Fibroblast of villous mesenchyme (primary cell): Measurements from ENCODE around the gene DNER. TPM values are rescaled to one million over a fixed set of nuclear protein-coding genes. Genes with fewer than 3 reads are reported as not detected.
"Not testable (repeated sequence)": the region's sequence is repeated elsewhere in the genome, so short reads cannot be mapped to it uniquely, and the experiment has no call there.

Experiments
- DNase-seq: peaks from one replicate; pipeline ENCODE4 v3.0.0-alpha.2; 2010; ENCODE audit warnings: low read depth
- H3K4me3 ChIP-seq: 2 replicates; pipeline ENCODE4 v1.5.1; 2011; ENCODE audit warnings: low read depth, mild to moderate bottlenecking, low read length
- CTCF ChIP-seq: IDR thresholded peaks from 2 replicates; pipeline ENCODE4 v1.5.1; 2012; ENCODE audit warnings: low read depth, mild to moderate bottlenecking, low read length; ENCODE audit not compliant: insufficient read depth
- total RNA-seq: library from RNA; depleted of rRNA; stranded (reverse); fragments of >200 nt; gene quantifications from 2 replicates; pipeline ENCODE4 v1.2.3, GENCODE V29; 2012

Gene DNER
- total RNA-seq, 1 donor, result 0.86 TPM

DNA sequence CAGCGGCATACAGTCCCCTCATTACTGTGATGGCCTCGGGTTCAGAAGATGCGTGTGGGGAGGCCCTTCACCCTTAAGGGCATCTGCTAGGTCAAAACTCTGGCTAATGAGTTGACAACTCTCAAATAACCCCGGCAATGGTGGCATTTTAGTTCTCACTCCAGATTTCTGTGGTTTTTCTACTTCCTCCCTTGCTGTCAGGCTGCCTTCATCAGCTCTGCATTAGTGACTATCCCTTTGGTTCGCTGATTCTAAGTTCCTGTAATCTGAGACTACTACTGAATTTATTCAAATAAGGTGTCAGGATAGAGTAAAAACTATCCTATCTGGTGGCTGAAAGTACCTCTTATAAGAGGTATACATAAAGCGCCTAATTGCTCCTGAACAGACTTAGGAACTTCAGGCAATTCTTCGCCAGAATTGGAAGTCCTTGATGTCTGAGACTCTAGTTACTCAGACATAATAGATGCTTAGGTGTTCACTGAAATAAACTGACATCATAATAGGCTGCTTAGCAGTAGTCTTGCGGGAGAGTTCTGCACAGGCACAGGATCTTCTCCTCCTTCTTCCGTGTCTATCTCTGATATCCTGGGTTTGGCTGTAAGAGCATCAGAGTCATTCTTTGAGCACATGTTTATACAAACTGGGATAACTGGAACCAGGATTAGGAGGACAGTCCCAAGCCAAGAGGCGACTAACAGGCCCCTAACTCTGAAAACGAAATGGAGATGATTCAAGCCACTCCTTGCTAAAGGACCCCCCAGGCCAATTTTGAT lies 194.5 kb downstream of the DNER start:
- no peak overlapping the region for H3K4me3 ChIP-seq
- no peak for TF ChIP-seq CTCF
- no peak for DNase-seq

DNA sequence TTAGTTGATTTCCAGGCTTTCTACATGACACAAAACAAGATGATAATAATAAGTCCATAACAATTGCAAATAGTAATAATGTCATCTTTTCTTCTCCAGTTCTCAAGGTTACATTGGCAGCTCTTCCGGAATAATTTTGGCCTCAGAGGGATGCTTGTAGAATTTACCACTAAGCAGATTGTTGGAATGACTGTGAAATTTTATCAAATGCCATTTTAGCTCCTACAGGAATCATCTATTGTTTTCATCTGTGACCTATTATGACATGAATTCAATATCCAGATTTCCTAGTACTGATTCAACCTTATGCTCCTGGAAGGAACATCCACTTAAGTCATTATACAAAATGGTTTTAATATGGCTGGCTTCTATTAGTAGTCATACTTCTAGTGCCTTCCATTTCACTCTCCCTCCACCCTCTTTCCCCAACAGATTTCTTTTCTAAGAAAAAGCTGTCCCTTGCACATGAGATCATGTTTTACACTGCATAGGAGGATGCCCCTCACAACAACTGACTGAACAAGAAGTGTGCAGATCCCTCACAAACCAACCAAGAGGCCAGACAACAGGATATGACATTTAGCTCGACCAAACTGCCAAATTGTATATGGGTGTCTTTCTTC lies 200.0 kb downstream of the DNER start:
- no peak for TF ChIP-seq CTCF
- no peak overlapping the region for H3K4me3 ChIP-seq
- DNase-seq, result no peak

DNA sequence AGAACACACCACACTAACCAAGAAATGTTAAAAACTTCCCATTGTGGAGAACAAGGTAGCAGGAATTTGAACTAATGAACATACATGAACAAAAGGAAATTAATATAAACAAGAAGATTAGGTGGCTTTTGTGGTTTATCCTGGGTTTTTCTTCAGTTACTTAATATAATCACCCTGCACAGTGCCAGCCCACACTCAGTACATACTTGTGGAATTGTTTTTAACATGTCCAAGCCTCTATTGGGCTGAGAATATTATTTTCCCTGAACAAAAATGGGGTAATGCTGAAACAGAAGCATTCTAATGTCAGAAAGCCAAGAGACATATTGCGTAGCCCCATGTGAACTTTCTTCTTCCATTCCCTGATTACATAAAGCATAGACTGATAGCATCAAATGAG lies 202.8 kb downstream of the DNER start:
- no peak overlapping the region for H3K4me3 ChIP-seq
- no peak for TF ChIP-seq CTCF
- no peak for DNase-seq

DNA sequence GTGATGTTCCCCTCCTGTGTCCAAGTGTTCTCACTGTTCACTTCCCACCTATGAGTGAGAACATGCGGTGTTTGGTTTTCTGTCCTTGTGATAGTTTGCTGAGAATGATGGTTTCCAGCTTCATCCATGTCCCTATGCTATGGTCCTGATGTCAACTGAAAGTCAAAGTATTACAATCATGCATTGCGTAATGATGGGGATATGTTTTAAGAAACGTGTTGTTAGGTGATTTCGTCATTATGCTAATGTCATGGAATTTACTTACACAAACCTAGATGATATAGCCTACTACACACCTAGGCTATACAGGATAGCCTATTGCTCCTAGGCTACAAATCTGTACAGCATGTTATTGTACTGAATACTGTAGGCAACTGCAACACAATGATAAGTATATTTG lies 207.7 kb downstream of the DNER start:
- not testable (repeated sequence) for DNase-seq, H3K4me3 ChIP-seq

DNA sequence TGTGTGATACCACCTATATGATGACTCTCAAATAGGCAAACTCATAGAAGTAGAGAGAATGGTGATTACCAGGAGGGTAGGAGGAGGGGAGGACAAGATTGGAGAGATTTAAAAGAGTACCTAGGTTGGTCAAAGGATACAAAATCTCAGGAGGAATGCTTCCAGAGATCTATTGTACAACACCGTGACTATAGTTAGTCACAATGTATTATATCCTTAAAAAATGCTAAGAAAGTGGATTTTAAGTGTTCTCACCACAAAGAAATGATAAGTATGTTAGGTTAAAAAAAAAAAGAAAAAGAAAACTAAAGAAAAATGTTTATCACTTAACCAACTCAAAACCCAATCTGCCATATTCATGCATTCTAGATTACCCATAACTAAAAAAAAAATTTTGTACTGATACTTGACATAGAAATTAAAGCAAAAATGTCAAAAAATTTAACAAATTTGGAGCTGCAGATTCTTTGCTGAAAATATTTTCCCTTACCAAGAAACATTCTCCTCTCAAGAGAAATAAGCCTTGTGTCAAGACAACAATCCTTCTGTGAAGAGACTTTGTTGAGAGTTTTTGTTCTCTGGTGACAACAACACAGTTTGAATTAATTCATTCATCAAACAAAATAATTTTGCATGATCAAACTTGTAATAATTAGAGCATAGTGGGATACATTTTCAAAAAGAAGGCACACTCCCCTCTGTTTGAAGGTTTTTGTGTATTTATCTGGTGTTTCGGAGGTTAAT lies 213.1 kb downstream of the DNER start:
- DNase-seq, result no peak
- H3K4me3 ChIP-seq, result no peak overlapping the region
- no peak for TF ChIP-seq CTCF

DNA sequence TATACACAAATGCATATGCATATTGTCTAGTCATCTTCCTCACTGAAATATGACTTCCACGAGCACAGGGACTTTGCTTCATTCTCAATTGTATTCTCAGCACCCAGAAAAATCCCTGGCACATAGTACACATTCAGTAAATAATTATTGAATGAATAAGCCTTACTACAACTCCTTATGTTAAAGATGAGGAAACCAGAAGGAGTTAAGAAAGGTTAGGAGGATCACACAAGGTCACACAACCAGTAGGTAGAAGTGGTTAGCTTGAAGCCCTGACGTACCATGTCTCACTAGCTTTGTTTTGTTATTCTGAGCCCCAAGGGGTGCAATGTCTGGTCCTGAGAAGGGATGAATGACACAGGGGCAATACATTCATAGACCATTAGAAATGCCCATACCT lies 222.3 kb downstream of the DNER start:
- no peak for TF ChIP-seq CTCF
- no peak overlapping the region for H3K4me3 ChIP-seq
- no peak for DNase-seq

GRCh38 chr2:229490167-229490566 lies 224.2 kb downstream of the DNER start:
- DNase-seq, result no peak
- H3K4me3 ChIP-seq, result no peak overlapping the region
- TF ChIP-seq CTCF, result no peak
